Heart left ventricle (tissue), 13 donors: ENCODE data around the gene VGF.

ENCODE experiments used
- CTCF ChIP-seq, 12 donors: fragments of 200-600 bp; sonication (generic) in 4 of 12; IDR thresholded peaks; one replicate each; pipeline versions ENCODE4 v1.5.0 to v1.8.0; 2018 to 2022; ENCODE audit warnings: antibody characterized with exemption in 12 of 12, mild to moderate bottlenecking in 5 of 12
- POLR2A ChIP-seq, 2 donors: fragments of 450-650 bp; IDR thresholded peaks; one replicate each; pipeline ENCODE4 v1.6.1; 2017; ENCODE audit warnings: antibody characterized with exemption in 2 of 2, mild to moderate bottlenecking in 2 of 2, moderate library complexity in 2 of 2
- donor health status: ischemic (EF 13 %, LVEDD 7.1; RV severe dilation, severe dysfunction).
- donor health status: DM: no; HTN: yes; CAD: no.
- donor health status: DM: no; HTN: no; CAD: no.
- donor health status: ischemic (EF 25% LVEDD 6.9; RV normal size, moderate dysfunction).
- donor health status: ischemic (EF 25% LVEDD 5.7; RV mildly dilated, moderate dysfunction).
- donor health status: ischemic (EF 35%, LVEDD 5.7; RV mildly dilated, moderate dysfunction).
- donor health status: nonischemic (EF 11% LVEDD 7.7; RV severe dilation, severe dysfunction).
- donor health status: DM: yes; HTN: yes; CAD: no.
- donor health status: PGD.
- donor health status: ischemic (EF 29% LVEDD 5.4; RV normal size, mild dysfunction).
- donor health status: nonischemic (EF 23%, LVEDD 6.1; RV moderate dilation, normal function).

- TF ChIP-seq CTCF (IDR thresholded peaks at IDR 0.05): no peak
- no peak for TF ChIP-seq POLR2A (IDR thresholded peaks at IDR 0.05)
Observed at GRCh38 chr7:101212014-101212413, 46.6 kb upstream of the VGF start.
